ENCODE data around the gene KIF21B.
A peak's percentile ranks its signal among the peaks of the same experiment; 100 is the strongest.

KIF21B gene

GRCh38 chr1:201020721-201021629 lies 2.5 kb downstream of the KIF21B start:
- WGBS, 2 experiments, result 16 to 19% methylated on average over 10 to 11 of the region's 11 CpGs
- no peak overlapping the region for H3K4me3 ChIP-seq (ENCODE audit: insufficient read depth, low read depth, low read length)

GRCh38 chr1:201020040-201020591 lies 3.4 kb downstream of the KIF21B start:
- H3K27ac ChIP-seq (ENCODE audit: insufficient read depth, low read depth, low read length, poor library complexity, severe bottlenecking), result peak overlapping the region; percentile 3
- H3K9me3 ChIP-seq (ENCODE audit: control insufficient read depth, low read length), result no peaks in the 10 kb centered on the region
- H3K4me3 ChIP-seq (ENCODE audit: insufficient read depth, low read depth, low read length), result no peak overlapping the region
- H3K4me1 ChIP-seq (ENCODE audit: control insufficient read depth, insufficient read depth, low read length), result peaks cover 65% of the 10 kb centered on the region
- 70 to 80% methylated on average over 4 of the region's 4 CpGs for WGBS, 2 experiments
- no peaks in the 10 kb centered on the region for H3K36me3 ChIP-seq (ENCODE audit: control insufficient read depth, insufficient read depth, low read length)
- H3K27me3 ChIP-seq (ENCODE audit: control insufficient read depth, insufficient read depth, low read length, poor library complexity, severe bottlenecking), result peaks cover 15% of the 10 kb centered on the region

More at GRCh38 chr1:201020721-201021629, 2.5 kb downstream of the KIF21B start:
- H3K27me3 ChIP-seq (ENCODE audit: control insufficient read depth, insufficient read depth, low read length, poor library complexity, severe bottlenecking), result peaks cover 15% of the 10 kb centered on the region
- no peaks in the 10 kb centered on the region for H3K36me3 ChIP-seq (ENCODE audit: control insufficient read depth, insufficient read depth, low read length)
- H3K4me1 ChIP-seq (ENCODE audit: control insufficient read depth, insufficient read depth, low read length), result peaks cover 57% of the 10 kb centered on the region
- H3K27ac ChIP-seq (ENCODE audit: insufficient read depth, low read depth, low read length, poor library complexity, severe bottlenecking), result peak overlapping the region; percentile 3
- H3K9me3 ChIP-seq (ENCODE audit: control insufficient read depth, low read length), result no peaks in the 10 kb centered on the region

- no peak overlapping the region for H3K27ac ChIP-seq (ENCODE audit: insufficient read depth, low read depth, low read length, poor library complexity, severe bottlenecking)
- no peaks in the 10 kb centered on the region for H3K36me3 ChIP-seq (ENCODE audit: control insufficient read depth, insufficient read depth, low read length)
- peaks cover 68% of the 10 kb centered on the region for H3K4me1 ChIP-seq (ENCODE audit: control insufficient read depth, insufficient read depth, low read length)
- no peaks in the 10 kb centered on the region for H3K9me3 ChIP-seq (ENCODE audit: control insufficient read depth, low read length)
- H3K27me3 ChIP-seq (ENCODE audit: control insufficient read depth, insufficient read depth, low read length, poor library complexity, severe bottlenecking), result peaks cover 15% of the 10 kb centered on the region
- H3K4me3 ChIP-seq (ENCODE audit: insufficient read depth, low read depth, low read length), result no peak overlapping the region
- 93 to 97% methylated on average over 4 to 5 of the region's 5 CpGs for WGBS, 2 experiments
These were observed 4.1 kb downstream of the KIF21B start for GRCh38 chr1:201019321-201019977.

- 86 to 90% methylated on average over 2 of the region's 2 CpGs for WGBS, 2 experiments
- H3K27me3 ChIP-seq (ENCODE audit: control insufficient read depth, insufficient read depth, low read length, poor library complexity, severe bottlenecking), result peaks cover 10% of the 10 kb centered on the region
- peaks cover 68% of the 10 kb centered on the region for H3K4me1 ChIP-seq (ENCODE audit: control insufficient read depth, insufficient read depth, low read length)
- no peak overlapping the region for H3K4me3 ChIP-seq (ENCODE audit: insufficient read depth, low read depth, low read length)
- no peaks in the 10 kb centered on the region for H3K36me3 ChIP-seq (ENCODE audit: control insufficient read depth, insufficient read depth, low read length)
- H3K27ac ChIP-seq (ENCODE audit: insufficient read depth, low read depth, low read length, poor library complexity, severe bottlenecking), result no peak overlapping the region
- H3K9me3 ChIP-seq (ENCODE audit: control insufficient read depth, low read length), result no peaks in the 10 kb centered on the region
These were observed 5.7 kb downstream of the KIF21B start for GRCh38 chr1:201017828-201018163.

GRCh38 chr1:201016943-201017827 lies 6.3 kb downstream of the KIF21B start:
- Histone ChIP-seq H3K27ac (ENCODE audit: insufficient read depth, low read depth, low read length, poor library complexity, severe bottlenecking) (no peak overlapping the region), H3K36me3 (ENCODE audit: control insufficient read depth, insufficient read depth, low read length) (no peaks in the 10 kb centered on the region), H3K9me3 (ENCODE audit: control insufficient read depth, low read length) (no peaks in the 10 kb centered on the region), H3K4me3 (ENCODE audit: insufficient read depth, low read depth, low read length) (no peak overlapping the region), H3K27me3 (ENCODE audit: control insufficient read depth, insufficient read depth, low read length, poor library complexity, severe bottlenecking) (peaks cover 4% of the 10 kb centered on the region), H3K4me1 (ENCODE audit: control insufficient read depth, insufficient read depth, low read length) (peaks cover 62% of the 10 kb centered on the region)
- WGBS, 2 experiments, result 82 to 85% methylated on average over 9 of the region's 9 CpGs

GRCh38 chr1:201016211-201016651 lies 7.3 kb downstream of the KIF21B start:
- peaks cover 60% of the 10 kb centered on the region for H3K4me1 ChIP-seq (ENCODE audit: control insufficient read depth, insufficient read depth, low read length)
- WGBS, 2 experiments, result 61 to 63% methylated on average over 10 of the region's 10 CpGs
- no peaks in the 10 kb centered on the region for H3K36me3 ChIP-seq (ENCODE audit: control insufficient read depth, insufficient read depth, low read length)
- H3K27ac ChIP-seq (ENCODE audit: insufficient read depth, low read depth, low read length, poor library complexity, severe bottlenecking), result no peak overlapping the region
- H3K9me3 ChIP-seq (ENCODE audit: control insufficient read depth, low read length), result no peaks in the 10 kb centered on the region
- no peak overlapping the region for H3K4me3 ChIP-seq (ENCODE audit: insufficient read depth, low read depth, low read length)
- no peaks in the 10 kb centered on the region for H3K27me3 ChIP-seq (ENCODE audit: control insufficient read depth, insufficient read depth, low read length, poor library complexity, severe bottlenecking)

- H3K4me1 ChIP-seq (ENCODE audit: control insufficient read depth, insufficient read depth, low read length), result peaks cover 61% of the 10 kb centered on the region
- no peaks in the 10 kb centered on the region for H3K36me3 ChIP-seq (ENCODE audit: control insufficient read depth, insufficient read depth, low read length)
- no peak overlapping the region for H3K27ac ChIP-seq (ENCODE audit: insufficient read depth, low read depth, low read length, poor library complexity, severe bottlenecking)
- WGBS, 2 experiments, result 92 to 95% methylated on average over 5 of the region's 5 CpGs
- no peak overlapping the region for H3K4me3 ChIP-seq (ENCODE audit: insufficient read depth, low read depth, low read length)
- no peaks in the 10 kb centered on the region for H3K27me3 ChIP-seq (ENCODE audit: control insufficient read depth, insufficient read depth, low read length, poor library complexity, severe bottlenecking)
- no peaks in the 10 kb centered on the region for H3K9me3 ChIP-seq (ENCODE audit: control insufficient read depth, low read length)
These were observed 7.9 kb downstream of the KIF21B start for GRCh38 chr1:201015551-201016091.

- 94 to 98% methylated on average over 3 of the region's 3 CpGs for WGBS, 2 experiments
- no peaks in the 10 kb centered on the region for H3K9me3 ChIP-seq (ENCODE audit: control insufficient read depth, low read length)
- H3K36me3 ChIP-seq (ENCODE audit: control insufficient read depth, insufficient read depth, low read length), result no peaks in the 10 kb centered on the region
- H3K4me1 ChIP-seq (ENCODE audit: control insufficient read depth, insufficient read depth, low read length), result peaks cover 61% of the 10 kb centered on the region
- no peaks in the 10 kb centered on the region for H3K27me3 ChIP-seq (ENCODE audit: control insufficient read depth, insufficient read depth, low read length, poor library complexity, severe bottlenecking)
- H3K4me3 ChIP-seq (ENCODE audit: insufficient read depth, low read depth, low read length), result no peak overlapping the region
- no peak overlapping the region for H3K27ac ChIP-seq (ENCODE audit: insufficient read depth, low read depth, low read length, poor library complexity, severe bottlenecking)
These were observed 8.7 kb downstream of the KIF21B start for GRCh38 chr1:201014816-201015200.

- Histone ChIP-seq H3K27ac (ENCODE audit: insufficient read depth, low read depth, low read length, poor library complexity, severe bottlenecking) (no peak overlapping the region), H3K4me3 (ENCODE audit: insufficient read depth, low read depth, low read length) (no peak overlapping the region), H3K27me3 (ENCODE audit: control insufficient read depth, insufficient read depth, low read length, poor library complexity, severe bottlenecking) (no peaks in the 10 kb centered on the region), H3K9me3 (ENCODE audit: control insufficient read depth, low read length) (no peaks in the 10 kb centered on the region), H3K4me1 (ENCODE audit: control insufficient read depth, insufficient read depth, low read length) (peaks cover 65% of the 10 kb centered on the region), H3K36me3 (ENCODE audit: control insufficient read depth, insufficient read depth, low read length) (no peaks in the 10 kb centered on the region)
- WGBS, 2 experiments, result 63 to 66% methylated on average over 33 of the region's 33 CpGs
These were observed 9.3 kb downstream of the KIF21B start for GRCh38 chr1:201013991-201014815.

Measured in ectodermal cell (in vitro differentiated cells).